Measurements from ENCODE around the gene CRISPLD2.

CRISPLD2 gene

DNA sequence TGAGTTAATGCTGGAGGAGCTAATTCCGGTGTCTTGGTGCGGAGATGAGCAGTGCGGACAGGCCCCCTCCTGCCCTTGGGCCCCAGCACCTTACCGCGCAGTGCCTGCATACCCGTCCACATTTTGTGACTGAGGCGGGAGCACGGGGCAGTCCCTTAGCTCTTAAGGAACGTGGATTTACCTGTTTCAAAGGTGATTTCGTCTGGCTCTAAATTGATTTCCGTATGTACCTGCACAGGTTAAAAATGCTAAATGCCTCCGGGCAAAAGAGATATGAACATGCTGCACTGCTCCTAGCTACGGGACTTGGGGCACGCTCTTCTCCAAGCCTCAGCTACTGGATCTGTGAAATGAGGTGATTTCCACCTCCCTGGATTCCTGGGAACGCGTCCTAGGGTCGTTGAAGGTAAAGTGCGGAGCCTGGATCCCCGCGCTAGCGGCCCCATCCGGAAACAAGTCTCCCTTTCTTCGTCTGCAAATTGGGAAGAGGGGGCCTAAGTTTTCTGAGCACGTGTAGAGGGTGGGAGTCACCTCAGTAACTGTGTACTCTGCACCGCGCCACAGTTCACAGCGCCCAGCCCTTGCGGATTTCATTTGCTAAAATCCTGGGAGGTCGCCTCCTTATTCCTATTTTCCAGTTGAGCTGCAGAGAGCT is 669 bp upstream of the CRISPLD2 start:
- TF ChIP-seq, protein P1, sequence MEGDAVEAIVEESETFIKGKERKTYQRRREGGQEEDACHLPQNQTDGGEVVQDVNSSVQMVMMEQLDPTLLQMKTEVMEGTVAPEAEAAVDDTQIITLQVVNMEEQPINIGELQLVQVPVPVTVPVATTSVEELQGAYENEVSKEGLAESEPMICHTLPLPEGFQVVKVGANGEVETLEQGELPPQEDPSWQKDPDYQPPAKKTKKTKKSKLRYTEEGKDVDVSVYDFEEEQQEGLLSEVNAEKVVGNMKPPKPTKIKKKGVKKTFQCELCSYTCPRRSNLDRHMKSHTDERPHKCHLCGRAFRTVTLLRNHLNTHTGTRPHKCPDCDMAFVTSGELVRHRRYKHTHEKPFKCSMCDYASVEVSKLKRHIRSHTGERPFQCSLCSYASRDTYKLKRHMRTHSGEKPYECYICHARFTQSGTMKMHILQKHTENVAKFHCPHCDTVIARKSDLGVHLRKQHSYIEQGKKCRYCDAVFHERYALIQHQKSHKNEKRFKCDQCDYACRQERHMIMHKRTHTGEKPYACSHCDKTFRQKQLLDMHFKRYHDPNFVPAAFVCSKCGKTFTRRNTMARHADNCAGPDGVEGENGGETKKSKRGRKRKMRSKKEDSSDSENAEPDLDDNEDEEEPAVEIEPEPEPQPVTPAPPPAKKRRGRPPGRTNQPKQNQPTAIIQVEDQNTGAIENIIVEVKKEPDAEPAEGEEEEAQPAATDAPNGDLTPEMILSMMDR (IDR thresholded peaks at IDR 0.05) = no peak
- DNase-seq = no peak
- H3K27ac ChIP-seq = no peak overlapping the region
- H3K9me3 ChIP-seq = no peaks in the 10 kb centered on the region
- no peaks in the 10 kb centered on the region for H3K36me3 ChIP-seq
- H3K4me1 ChIP-seq = peaks cover 0 to 22% (median 15%) of the 10 kb centered on the region in 4 donors
- intact Hi-C loops (cut with DNase I; ENCODE audit: low total_unique reads) = no loop called here
- peak overlapping the region; percentile 53 to 56 for H3K4me3 ChIP-seq
- peaks cover 0 to 6% of the 10 kb centered on the region in 2 donors for H3K27me3 ChIP-seq

- intact Hi-C loops (cut with DNase I; ENCODE audit: low total_unique reads) = no loop called here
- H3K36me3 ChIP-seq = no peaks in the 10 kb centered on the region
- H3K9me3 ChIP-seq = no peaks in the 10 kb centered on the region
- DNase-seq = no peak
- TF ChIP-seq, protein P1 (IDR thresholded peaks at IDR 0.05) = no peak
- H3K27me3 ChIP-seq = peaks cover 0 to 10% of the 10 kb centered on the region in 2 donors
- H3K4me1 ChIP-seq = peaks cover 0 to 22% (median 15%) of the 10 kb centered on the region in 4 donors
- H3K27ac ChIP-seq = peak overlapping the region in 1 of 2 donors; percentile 42
- H3K4me3 ChIP-seq = peak overlapping the region; percentile 53 to 56
These were observed 510 bp downstream of the CRISPLD2 start for GRCh38 chr16:84820305-84820684.

GRCh38 chr16:84820771-84821170 is 986 bp downstream of the CRISPLD2 start:
- Histone ChIP-seq H3K4me3 (peak overlapping the region; percentile 53 to 56), H3K36me3 (no peaks in the 10 kb centered on the region), H3K4me1 (peaks cover 0 to 23% (median 15%) of the 10 kb centered on the region in 4 donors), H3K27ac (peak overlapping the region; percentile 30 to 42), H3K27me3 (peaks cover 0 to 10% of the 10 kb centered on the region in 2 donors), H3K9me3 (no peaks in the 10 kb centered on the region)
- intact Hi-C loops (cut with DNase I; ENCODE audit: low total_unique reads) = no loop called here
- DNase-seq = no peak
- TF ChIP-seq, protein P1 (IDR thresholded peaks at IDR 0.05) = no peak

DNA sequence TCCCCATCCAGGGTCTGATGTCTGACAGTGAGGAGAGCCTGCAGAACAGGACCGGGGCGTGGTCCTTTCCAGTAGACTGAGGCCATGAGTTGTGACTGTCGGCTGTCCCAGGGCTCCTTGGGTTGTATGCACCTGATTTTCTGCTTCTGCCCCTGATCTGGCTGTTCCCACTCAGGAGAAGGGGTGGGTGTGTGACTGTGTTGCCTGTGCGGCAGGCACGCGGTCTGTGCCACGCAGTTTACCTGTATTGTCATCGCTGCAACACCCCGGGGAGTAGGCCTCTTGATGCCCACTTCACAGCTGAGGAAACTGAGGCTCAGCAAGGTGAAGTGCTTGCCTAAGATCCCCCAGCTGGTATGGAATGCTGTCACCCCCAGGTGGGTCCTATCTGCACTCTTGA is 1.4 kb downstream of the CRISPLD2 start:
- Histone ChIP-seq H3K27ac (peak overlapping the region; percentile 30 to 42), H3K4me3 (peak overlapping the region; percentile 53 to 56), H3K27me3 (peaks cover 0 to 10% of the 10 kb centered on the region in 2 donors), H3K36me3 (no peaks in the 10 kb centered on the region), H3K4me1 (peaks cover 0 to 27% (median 15%) of the 10 kb centered on the region in 4 donors), H3K9me3 (no peaks in the 10 kb centered on the region)
- TF ChIP-seq, protein P1 (IDR thresholded peaks at IDR 0.05) = no peak
- intact Hi-C loops (cut with DNase I; ENCODE audit: low total_unique reads) = no loop called here
- DNase-seq = no peak

DNA sequence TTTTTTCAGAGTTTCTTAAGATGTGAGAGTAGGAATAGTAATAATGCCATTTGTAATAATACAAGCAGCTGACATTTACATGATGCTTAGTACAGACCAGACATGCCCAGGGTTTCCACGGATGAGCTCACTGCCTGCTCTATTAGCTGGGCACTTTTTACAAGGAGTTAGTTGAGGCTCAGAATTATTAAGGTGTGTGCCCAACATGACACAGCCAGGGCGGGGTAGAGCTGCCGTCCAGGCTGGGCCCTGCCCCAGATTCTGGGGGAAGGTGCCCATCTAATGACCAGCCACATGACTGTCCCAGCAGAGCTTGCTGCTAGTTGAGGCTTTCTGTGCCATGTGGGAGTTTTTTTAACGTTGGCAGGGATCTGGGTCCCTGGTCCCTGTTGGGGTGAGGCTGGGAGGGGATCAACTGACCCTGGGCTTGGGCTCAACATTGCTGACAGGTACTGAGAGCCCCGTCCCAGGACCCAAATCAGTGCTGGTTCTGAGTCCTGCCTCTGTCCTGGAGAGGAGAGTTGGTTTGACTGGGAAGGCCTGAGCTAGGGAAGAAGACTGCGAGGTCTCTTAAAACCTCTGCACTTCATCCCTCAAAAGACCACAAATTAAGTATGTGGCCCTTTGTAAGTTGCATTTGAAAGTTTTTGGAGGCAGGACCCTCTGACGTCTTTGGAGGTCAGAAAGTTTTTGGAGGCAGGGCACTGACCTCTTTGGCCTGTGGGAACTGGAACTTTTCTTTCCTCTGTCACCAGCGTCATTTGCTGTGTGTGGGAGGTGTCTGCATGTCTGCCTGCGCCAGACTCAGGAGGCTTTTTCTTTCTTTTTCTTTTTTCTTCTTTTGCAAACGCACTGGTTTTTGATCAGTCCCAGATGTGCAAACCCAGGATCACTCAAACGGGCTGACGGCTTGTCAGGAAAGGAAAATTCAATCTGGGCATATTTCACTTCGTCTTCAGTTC is 2.2 kb downstream of the CRISPLD2 start:
- H3K27ac ChIP-seq = peak overlapping the region; percentile 30 to 52
- no peak for DNase-seq

More for the DNA sequence above, 2.2 kb downstream of the CRISPLD2 start:
- Histone ChIP-seq H3K4me3 (peak overlapping the region; percentile 53 to 56), H3K36me3 (no peaks in the 10 kb centered on the region), H3K4me1 (peaks cover 0 to 35% (median 15%) of the 10 kb centered on the region in 4 donors), H3K9me3 (no peaks in the 10 kb centered on the region), H3K27me3 (peaks cover 0 to 10% of the 10 kb centered on the region in 2 donors)
- intact Hi-C loops (cut with DNase I; ENCODE audit: low total_unique reads) = no loop called here
- TF ChIP-seq, protein P1 (IDR thresholded peaks at IDR 0.05) = no peak
